ENCODE results near the gene FAM174B.

The FAM174B gene

GRCh38 chr15:92648190-92648875 lies 7.2 kb downstream of the FAM174B start:
- H3K27ac ChIP-seq (ENCODE audit: low read depth, low read length, poor library complexity, severe bottlenecking) = no peak overlapping the region
- no peaks in the 10 kb centered on the region for H3K79me2 ChIP-seq (ENCODE audit: insufficient read depth, low read length)
- H3K9me2 ChIP-seq (ENCODE audit: low read depth, low read length) = no peaks in the 10 kb centered on the region
- peaks cover 4% of the 10 kb centered on the region; the same call in 1 of the 2 replicates for H3K27me3 ChIP-seq (ENCODE audit: insufficient read depth, low read length)
- H3K4me1 ChIP-seq (ENCODE audit: insufficient read depth, low read length, severe bottlenecking) = no peaks in the 10 kb centered on the region
- H3K4me3 ChIP-seq (ENCODE audit: low read depth, low read length, poor library complexity, severe bottlenecking) = no peak overlapping the region
- no peak overlapping the region for H3K9ac ChIP-seq (ENCODE audit: low read length)
- no peaks in the 10 kb centered on the region for H4K20me1 ChIP-seq (ENCODE audit: insufficient read depth, low read length)
- 0 out of 2 replicates have a peak, but pooled peaks cover 2% of the 10 kb centered on the region for H3K9me3 ChIP-seq (ENCODE audit: low read length)
- H2AFZ ChIP-seq (ENCODE audit: low read length) = no peak overlapping the region
- TF ChIP-seq EZH2 (IDR thresholded peaks at IDR 0.05; ENCODE audit: borderline replicate concordance, low read length) = no peak
- TF ChIP-seq, protein P1, sequence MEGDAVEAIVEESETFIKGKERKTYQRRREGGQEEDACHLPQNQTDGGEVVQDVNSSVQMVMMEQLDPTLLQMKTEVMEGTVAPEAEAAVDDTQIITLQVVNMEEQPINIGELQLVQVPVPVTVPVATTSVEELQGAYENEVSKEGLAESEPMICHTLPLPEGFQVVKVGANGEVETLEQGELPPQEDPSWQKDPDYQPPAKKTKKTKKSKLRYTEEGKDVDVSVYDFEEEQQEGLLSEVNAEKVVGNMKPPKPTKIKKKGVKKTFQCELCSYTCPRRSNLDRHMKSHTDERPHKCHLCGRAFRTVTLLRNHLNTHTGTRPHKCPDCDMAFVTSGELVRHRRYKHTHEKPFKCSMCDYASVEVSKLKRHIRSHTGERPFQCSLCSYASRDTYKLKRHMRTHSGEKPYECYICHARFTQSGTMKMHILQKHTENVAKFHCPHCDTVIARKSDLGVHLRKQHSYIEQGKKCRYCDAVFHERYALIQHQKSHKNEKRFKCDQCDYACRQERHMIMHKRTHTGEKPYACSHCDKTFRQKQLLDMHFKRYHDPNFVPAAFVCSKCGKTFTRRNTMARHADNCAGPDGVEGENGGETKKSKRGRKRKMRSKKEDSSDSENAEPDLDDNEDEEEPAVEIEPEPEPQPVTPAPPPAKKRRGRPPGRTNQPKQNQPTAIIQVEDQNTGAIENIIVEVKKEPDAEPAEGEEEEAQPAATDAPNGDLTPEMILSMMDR (IDR thresholded peaks at IDR 0.05; ENCODE audit: low read length) = no peak
- no peaks in the 10 kb centered on the region for H3F3A ChIP-seq (ENCODE audit: insufficient read depth, low read length)
- no peak overlapping the region for H3K4me2 ChIP-seq (ENCODE audit: low read length)
- H3K36me3 ChIP-seq (ENCODE audit: insufficient read depth, low read length) = no peaks in the 10 kb centered on the region

- no peaks in the 10 kb centered on the region for H4K20me1 ChIP-seq (ENCODE audit: insufficient read depth, low read length)
- H3F3A ChIP-seq (ENCODE audit: insufficient read depth, low read length) = no peaks in the 10 kb centered on the region
- no peaks in the 10 kb centered on the region for H3K4me1 ChIP-seq (ENCODE audit: insufficient read depth, low read length, severe bottlenecking)
- H3K36me3 ChIP-seq (ENCODE audit: insufficient read depth, low read length) = no peaks in the 10 kb centered on the region
- H3K4me2 ChIP-seq (ENCODE audit: low read length) = no peak overlapping the region
- H3K9ac ChIP-seq (ENCODE audit: low read length) = no peak overlapping the region
- no peak overlapping the region for H3K4me3 ChIP-seq (ENCODE audit: low read depth, low read length, poor library complexity, severe bottlenecking)
- H3K79me2 ChIP-seq (ENCODE audit: insufficient read depth, low read length) = no peaks in the 10 kb centered on the region
- H3K27me3 ChIP-seq (ENCODE audit: insufficient read depth, low read length) = peaks cover 4% of the 10 kb centered on the region; the same call in 1 of the 2 replicates
- H3K27ac ChIP-seq (ENCODE audit: low read depth, low read length, poor library complexity, severe bottlenecking) = no peak overlapping the region
- H3K9me3 ChIP-seq (ENCODE audit: low read length) = 0 out of 2 replicates have a peak, but pooled peaks cover 2% of the 10 kb centered on the region
- no peaks in the 10 kb centered on the region for H3K9me2 ChIP-seq (ENCODE audit: low read depth, low read length)
- no peak for TF ChIP-seq EZH2 (IDR thresholded peaks at IDR 0.05; ENCODE audit: borderline replicate concordance, low read length)
- TF ChIP-seq, protein P1 (IDR thresholded peaks at IDR 0.05; ENCODE audit: low read length) = no peak
- H2AFZ ChIP-seq (ENCODE audit: low read length) = no peak overlapping the region
Measured at GRCh38 chr15:92647467-92648163, 8.0 kb downstream of the FAM174B start.

DNA sequence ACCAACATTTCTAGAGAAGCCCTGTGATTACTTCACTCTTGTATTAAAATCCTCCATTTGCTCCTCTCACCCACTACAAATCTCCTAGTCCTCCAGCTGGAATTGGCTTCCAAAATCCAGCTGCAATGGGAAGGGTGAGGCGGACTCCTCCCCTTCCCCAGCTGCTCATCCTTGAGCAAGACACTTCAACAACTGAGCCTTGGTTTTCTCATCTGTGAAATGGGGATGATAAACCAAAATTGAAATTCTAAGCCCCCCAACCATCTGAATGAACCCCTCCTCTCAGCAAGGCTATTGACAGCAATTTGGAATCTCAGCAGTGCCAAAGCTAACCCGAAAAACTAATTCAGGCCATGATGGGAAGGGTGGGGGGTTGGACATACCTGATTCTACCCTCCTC lies 9.4 kb downstream of the FAM174B start:
- Histone ChIP-seq H3K4me1 (ENCODE audit: insufficient read depth, low read length, severe bottlenecking) (no peaks in the 10 kb centered on the region), H3K4me2 (ENCODE audit: low read length) (no peak overlapping the region), H3K27ac (ENCODE audit: low read depth, low read length, poor library complexity, severe bottlenecking) (no peak overlapping the region), H3K9ac (ENCODE audit: low read length) (no peak overlapping the region), H2AFZ (ENCODE audit: low read length) (no peak overlapping the region), H3F3A (ENCODE audit: insufficient read depth, low read length) (no peaks in the 10 kb centered on the region), H3K79me2 (ENCODE audit: insufficient read depth, low read length) (no peaks in the 10 kb centered on the region), H3K9me2 (ENCODE audit: low read depth, low read length) (no peaks in the 10 kb centered on the region), H3K36me3 (ENCODE audit: insufficient read depth, low read length) (no peaks in the 10 kb centered on the region), H3K9me3 (ENCODE audit: low read length) (0 out of 2 replicates have a peak, but pooled peaks cover 2% of the 10 kb centered on the region), H4K20me1 (ENCODE audit: insufficient read depth, low read length) (no peaks in the 10 kb centered on the region), H3K4me3 (ENCODE audit: low read depth, low read length, poor library complexity, severe bottlenecking) (no peak overlapping the region), H3K27me3 (ENCODE audit: insufficient read depth, low read length) (peaks cover 4% of the 10 kb centered on the region; the same call in 1 of the 2 replicates)
- TF ChIP-seq, protein P1 (IDR thresholded peaks at IDR 0.05; ENCODE audit: low read length) = no peak
- TF ChIP-seq EZH2 (IDR thresholded peaks at IDR 0.05; ENCODE audit: borderline replicate concordance, low read length) = no peak

Measured in OCI-LY1 (cell line).